Neural progenitor cell (in vitro differentiated cells): ENCODE data around the gene IQUB. TPM values are rescaled to one million over a fixed set of nuclear protein-coding genes. Genes with fewer than 3 reads are reported as not detected.

Source experiments
- DNase-seq: peaks from one replicate; pipeline ENCODE4 v3.0.0-alpha.2; 2016; ENCODE audit warnings: low spot score
- H2AFZ ChIP-seq: fragments of 200-600 bp; sonication (generic); replicated peaks from 2 replicates; pipeline ENCODE4 v1.6.1; 2016; ENCODE audit warnings: antibody characterized with exemption
- H3F3A ChIP-seq: fragments of 200-600 bp; sonication (generic); 2 replicates; pipeline ENCODE4 v1.6.1; 2016; ENCODE audit warnings: antibody characterized with exemption, low read depth
- H3K27ac ChIP-seq: fragments of 200-600 bp; sonication (generic); 2 replicates; pipeline ENCODE4 v1.5.1; 2016; ENCODE audit warnings: mild to moderate bottlenecking
- H3K27me3 ChIP-seq: fragments of 200-600 bp; sonication (generic); 2 replicates; pipeline ENCODE4 v1.6.1; 2016; ENCODE audit warnings: mild to moderate bottlenecking, moderate library complexity
- H3K36me3 ChIP-seq: fragments of 200-600 bp; sonication (generic); 2 replicates; pipeline ENCODE4 v1.5.1; 2016
- H3K4me1 ChIP-seq: fragments of 200-600 bp; sonication (generic); 2 replicates; pipeline ENCODE4 v1.6.1; 2016; ENCODE audit warnings: mixed run types
- H3K4me2 ChIP-seq: fragments of 200-600 bp; sonication (generic); 2 replicates; pipeline ENCODE4 v1.6.1; 2016
- H3K4me3 ChIP-seq: fragments of 200-600 bp; sonication (generic); 2 replicates; pipeline ENCODE4 v1.5.1; 2016
- H3K79me2 ChIP-seq: fragments of 200-600 bp; sonication (generic); 2 replicates; pipeline ENCODE4 v1.6.1; 2016; ENCODE audit warnings: low read depth
- H3K9ac ChIP-seq: fragments of 200-600 bp; sonication (generic); 2 replicates; pipeline ENCODE4 v1.6.1; 2016
- H3K9me3 ChIP-seq: fragments of 200-600 bp; sonication (generic); 2 replicates; pipeline ENCODE4 v1.5.1; 2016; ENCODE audit warnings: low read depth
- H4K20me1 ChIP-seq: fragments of 200-600 bp; sonication (generic); 2 replicates; pipeline ENCODE4 v1.6.1; 2016; ENCODE audit warnings: low read depth
- H3K27ac Mint-ChIP-seq: 3 replicates; pipeline ENCODE4 v1.8.0; 2021; ENCODE audit warnings: mixed read lengths
- H3K27me3 Mint-ChIP-seq: 2 replicates; pipeline ENCODE4 v1.8.0; 2022; ENCODE audit warnings: low read depth, mild to moderate bottlenecking, inconsistent platforms, moderate library complexity, mixed read lengths; ENCODE audit not compliant: insufficient read depth
- H3K36me3 Mint-ChIP-seq: 3 replicates; pipeline ENCODE4 v1.8.0; 2021; ENCODE audit warnings: mixed read lengths
- H3K4me1 Mint-ChIP-seq: 3 replicates; pipeline ENCODE4 v1.8.0; 2021; ENCODE audit warnings: mixed read lengths
- H3K4me3 Mint-ChIP-seq: 3 replicates; pipeline ENCODE4 v1.8.0; 2021; ENCODE audit warnings: mild to moderate bottlenecking, moderate library complexity, mixed read lengths
- H3K9me3 Mint-ChIP-seq: 3 replicates; pipeline ENCODE4 v1.8.0; 2020; ENCODE audit warnings: mixed read lengths
- EZH2 ChIP-seq: fragments of 200-600 bp; sonication (generic); IDR thresholded peaks from 2 replicates; pipeline ENCODE4 v1.6.1; 2017; ENCODE audit warnings: antibody characterized with exemption, mild to moderate bottlenecking, moderate library complexity
- EZH2phosphoT487 ChIP-seq: fragments of 200-600 bp; sonication (generic); IDR thresholded peaks from 2 replicates; pipeline ENCODE4 v1.6.1; 2017; ENCODE audit warnings: antibody characterized with exemption
- total RNA-seq: library from RNA; depleted of rRNA; stranded (reverse); fragments of >200 nt; gene quantifications from 2 replicates; pipeline ENCODE4 v1.2.3, GENCODE V29; 2015; ENCODE audit warnings: low replicate concordance
- TF ChIP-seq, protein P1 (sequence below): fragments of 200-600 bp; sonication (generic); IDR thresholded peaks from 2 replicates; pipeline ENCODE4 v1.5.1; 2017; ENCODE audit warnings: antibody characterized with exemption, mild to moderate bottlenecking

IQUB gene
- total RNA-seq, 1 donor from 2014 or later, result 0.58 TPM

DNA sequence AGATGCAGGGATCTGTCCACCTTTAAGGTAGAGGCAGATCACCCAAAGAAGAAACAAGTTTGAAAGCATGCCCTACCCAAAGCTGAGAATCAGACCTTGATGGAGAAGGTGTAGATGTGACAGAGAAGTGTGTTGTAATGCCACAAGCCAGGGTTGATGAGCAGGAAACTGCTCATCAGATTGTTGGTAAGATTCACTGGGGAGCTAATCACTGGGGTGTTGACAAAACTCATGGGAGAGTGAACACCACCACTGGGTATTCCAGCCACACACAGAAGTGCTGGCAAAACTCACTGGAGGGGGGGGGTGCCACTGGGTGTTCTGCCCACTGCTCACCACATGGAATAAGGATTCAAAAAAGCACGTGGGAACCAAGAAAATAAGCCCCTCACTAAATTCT, 95.2 kb downstream of the IQUB start:
- Histone ChIP-seq H3K9ac (no peak overlapping the region), H3F3A (no peaks in the 10 kb centered on the region), H3K4me1 (peaks cover 14% of the 10 kb centered on the region), H3K4me3 (no peak overlapping the region), H2AFZ (no peak overlapping the region), H3K4me2 (no peak overlapping the region), H3K79me2 (no peaks in the 10 kb centered on the region), H3K27me3 (no peaks in the 10 kb centered on the region), H4K20me1 (no peaks in the 10 kb centered on the region), H3K27ac (no peak overlapping the region), H3K36me3 (no peaks in the 10 kb centered on the region), H3K9me3 (no peaks in the 10 kb centered on the region)
- H3K27ac Mint-ChIP-seq, result peak overlapping the region; percentile 60
- peaks cover 9% of the 10 kb centered on the region for H3K9me3 Mint-ChIP-seq
- H3K4me1 Mint-ChIP-seq, result peaks cover 19% of the 10 kb centered on the region
- TF ChIP-seq EZH2phosphoT487 (no peak), EZH2 (no peak)
- TF ChIP-seq, protein P1, sequence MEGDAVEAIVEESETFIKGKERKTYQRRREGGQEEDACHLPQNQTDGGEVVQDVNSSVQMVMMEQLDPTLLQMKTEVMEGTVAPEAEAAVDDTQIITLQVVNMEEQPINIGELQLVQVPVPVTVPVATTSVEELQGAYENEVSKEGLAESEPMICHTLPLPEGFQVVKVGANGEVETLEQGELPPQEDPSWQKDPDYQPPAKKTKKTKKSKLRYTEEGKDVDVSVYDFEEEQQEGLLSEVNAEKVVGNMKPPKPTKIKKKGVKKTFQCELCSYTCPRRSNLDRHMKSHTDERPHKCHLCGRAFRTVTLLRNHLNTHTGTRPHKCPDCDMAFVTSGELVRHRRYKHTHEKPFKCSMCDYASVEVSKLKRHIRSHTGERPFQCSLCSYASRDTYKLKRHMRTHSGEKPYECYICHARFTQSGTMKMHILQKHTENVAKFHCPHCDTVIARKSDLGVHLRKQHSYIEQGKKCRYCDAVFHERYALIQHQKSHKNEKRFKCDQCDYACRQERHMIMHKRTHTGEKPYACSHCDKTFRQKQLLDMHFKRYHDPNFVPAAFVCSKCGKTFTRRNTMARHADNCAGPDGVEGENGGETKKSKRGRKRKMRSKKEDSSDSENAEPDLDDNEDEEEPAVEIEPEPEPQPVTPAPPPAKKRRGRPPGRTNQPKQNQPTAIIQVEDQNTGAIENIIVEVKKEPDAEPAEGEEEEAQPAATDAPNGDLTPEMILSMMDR, result no peak
- no peak for DNase-seq
- H3K36me3 Mint-ChIP-seq, result no peaks in the 10 kb centered on the region
- H3K27me3 Mint-ChIP-seq, result no peaks in the 10 kb centered on the region
- no peak overlapping the region for H3K4me3 Mint-ChIP-seq

DNA sequence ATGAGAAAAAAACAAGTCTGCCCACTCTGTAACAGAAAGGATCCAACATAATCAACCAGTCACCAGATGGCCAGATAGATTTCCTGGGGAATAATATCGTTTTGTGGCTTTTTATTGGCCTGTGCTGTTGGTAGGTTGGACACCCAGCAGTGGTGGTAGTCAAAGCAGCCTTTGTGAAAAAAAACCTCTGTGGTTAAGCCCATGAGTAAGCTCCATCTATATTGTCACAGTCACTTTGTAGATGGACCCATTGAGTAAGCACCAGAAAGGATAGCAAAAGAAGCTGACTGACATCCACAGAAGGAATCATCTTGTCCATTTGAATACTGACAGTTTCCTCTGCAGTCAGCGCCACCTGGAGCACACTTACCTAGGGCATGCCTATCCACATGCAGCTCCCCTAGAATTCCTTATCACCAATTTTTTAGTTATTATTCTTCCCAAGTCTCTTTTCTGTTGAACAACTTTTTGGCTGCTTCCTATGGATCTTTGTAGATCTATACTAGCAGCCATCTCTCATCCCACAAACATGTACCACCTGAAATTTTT, 96.9 kb downstream of the IQUB start:
- Mint-ChIP-seq H3K27me3 (no peaks in the 10 kb centered on the region), H3K4me3 (no peak overlapping the region), H3K4me1 (peaks cover 22% of the 10 kb centered on the region), H3K27ac (peak overlapping the region; percentile 31), H3K36me3 (no peaks in the 10 kb centered on the region), H3K9me3 (peaks cover 9% of the 10 kb centered on the region)
- H3K9ac ChIP-seq, result no peak overlapping the region
- H3K4me2 ChIP-seq, result no peak overlapping the region
- no peak overlapping the region for H3K4me3 ChIP-seq
- DNase-seq, result no peak
- no peaks in the 10 kb centered on the region for H3K79me2 ChIP-seq
- H3K4me1 ChIP-seq, result peaks cover 20% of the 10 kb centered on the region
- H4K20me1 ChIP-seq, result no peaks in the 10 kb centered on the region
- no peaks in the 10 kb centered on the region for H3F3A ChIP-seq
- TF ChIP-seq EZH2phosphoT487 (no peak), EZH2 (no peak)
- TF ChIP-seq, protein P1, result no peak
- no peaks in the 10 kb centered on the region for H3K27me3 ChIP-seq
- H3K9me3 ChIP-seq, result no peaks in the 10 kb centered on the region
- H3K36me3 ChIP-seq, result no peaks in the 10 kb centered on the region
- H3K27ac ChIP-seq, result no peak overlapping the region
- H2AFZ ChIP-seq, result no peak overlapping the region

DNA sequence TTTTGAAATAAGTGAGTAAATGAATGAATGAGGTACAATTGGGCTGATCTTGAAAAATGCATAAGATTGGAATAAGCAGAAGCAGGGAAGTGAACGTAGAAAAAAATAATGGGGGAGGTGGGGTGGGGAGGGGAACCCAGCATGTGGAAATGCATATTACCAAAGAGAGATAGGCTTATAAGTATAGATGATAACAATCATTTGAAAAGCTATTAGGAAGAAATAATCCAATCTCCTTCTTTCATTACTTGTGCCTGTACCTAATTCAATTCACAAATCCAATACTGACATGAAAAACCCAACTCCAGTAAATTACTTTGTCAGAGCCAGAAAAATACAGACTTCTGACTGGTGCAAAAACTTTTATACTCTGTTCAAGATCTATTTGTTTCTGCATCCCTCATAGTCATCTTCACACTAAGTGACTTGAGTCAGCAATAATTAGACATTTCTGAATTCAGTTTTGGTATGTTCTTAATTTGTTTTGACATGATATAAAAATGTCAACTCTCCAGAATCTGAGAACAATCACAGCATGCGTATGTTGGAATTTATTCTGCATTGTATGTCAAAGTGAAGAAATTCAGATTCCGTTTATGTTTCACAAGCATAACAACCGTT, 99.2 kb downstream of the IQUB start:
- Mint-ChIP-seq H3K36me3 (no peaks in the 10 kb centered on the region), H3K4me3 (no peak overlapping the region), H3K27me3 (no peaks in the 10 kb centered on the region), H3K27ac (no peak overlapping the region), H3K9me3 (peaks cover 9% of the 10 kb centered on the region), H3K4me1 (peaks cover 15% of the 10 kb centered on the region)
- Histone ChIP-seq H3K4me3 (no peak overlapping the region), H3K4me1 (peaks cover 15% of the 10 kb centered on the region), H3K79me2 (no peaks in the 10 kb centered on the region), H3K27me3 (no peaks in the 10 kb centered on the region), H4K20me1 (no peaks in the 10 kb centered on the region), H3F3A (no peaks in the 10 kb centered on the region), H2AFZ (no peak overlapping the region), H3K9me3 (no peaks in the 10 kb centered on the region), H3K27ac (no peak overlapping the region), H3K4me2 (no peak overlapping the region), H3K9ac (no peak overlapping the region), H3K36me3 (no peaks in the 10 kb centered on the region)
- DNase-seq, result no peak
- TF ChIP-seq, protein P1, result no peak
- TF ChIP-seq EZH2, result no peak
- no peak for TF ChIP-seq EZH2phosphoT487
